Kasumi-1 (cell line): Measurements from ENCODE around the gene PROZ.

Source experiments
- DNase-seq, 2 experiments: peaks; one replicate each; lab custom pipeline; 2025; lab: John Stamatoyannopoulos, UW

The PROZ gene

DNA sequence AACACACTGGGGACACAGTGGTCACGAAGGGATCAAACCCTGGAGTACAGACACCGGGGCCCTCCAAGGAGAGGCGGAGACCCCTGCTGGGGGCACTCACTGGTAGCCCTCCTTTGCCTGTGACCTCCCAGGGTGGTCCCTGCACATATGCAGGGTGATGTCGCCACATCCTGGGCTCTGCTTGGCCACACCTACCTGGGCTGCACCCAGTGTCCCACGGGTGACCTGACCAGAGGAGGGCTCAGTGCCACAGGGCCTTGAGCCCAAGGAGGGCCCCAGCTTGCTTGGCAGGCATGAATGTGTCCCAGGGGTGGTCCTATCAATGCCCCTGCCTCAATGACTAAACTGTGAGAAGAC is 45.9 kb downstream of the PROZ start:
- DNase-seq = no peak

DNA sequence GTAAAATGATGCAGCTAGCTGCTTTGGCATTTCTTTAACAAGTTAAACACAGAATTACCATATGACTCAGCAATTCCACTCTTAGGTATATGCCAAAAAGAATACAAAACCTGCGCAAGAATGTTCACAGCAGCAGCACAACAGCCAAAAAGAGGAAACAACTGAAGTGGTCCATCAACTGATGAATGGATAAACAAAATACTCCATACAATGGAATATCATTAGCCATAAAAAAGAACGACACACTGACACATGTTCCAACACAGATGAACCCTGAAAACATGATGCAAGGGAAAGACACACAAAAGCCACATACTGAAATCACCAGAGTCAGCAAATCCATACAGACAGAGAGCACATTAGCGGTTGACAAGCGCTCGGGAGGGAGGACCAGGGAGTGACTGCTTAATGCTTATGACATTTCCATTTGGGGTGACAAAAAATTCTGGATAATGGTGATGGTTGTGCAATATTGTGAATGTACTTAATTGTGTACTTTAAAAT is 47.0 kb downstream of the PROZ start:
- no peak for DNase-seq

DNA sequence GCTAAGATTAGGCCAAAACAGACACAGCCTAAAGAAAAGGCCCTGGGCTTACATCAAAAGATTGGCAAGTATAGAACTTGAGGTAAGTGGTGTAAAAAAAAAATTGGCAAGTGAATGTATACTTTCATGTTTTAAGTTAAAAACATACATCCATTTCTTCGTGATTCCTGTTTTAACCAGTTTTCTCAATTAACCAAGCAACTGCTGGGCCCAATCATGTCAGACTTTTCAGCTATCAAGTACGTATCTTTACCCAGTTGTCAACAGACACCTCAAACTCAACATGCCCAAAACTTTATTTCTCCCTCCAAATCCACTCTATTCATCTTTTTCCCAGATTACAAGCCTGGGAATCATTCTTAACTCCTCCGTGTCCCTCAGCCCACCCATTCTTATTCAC is 49.0 kb downstream of the PROZ start:
- DNase-seq = no peak

DNA sequence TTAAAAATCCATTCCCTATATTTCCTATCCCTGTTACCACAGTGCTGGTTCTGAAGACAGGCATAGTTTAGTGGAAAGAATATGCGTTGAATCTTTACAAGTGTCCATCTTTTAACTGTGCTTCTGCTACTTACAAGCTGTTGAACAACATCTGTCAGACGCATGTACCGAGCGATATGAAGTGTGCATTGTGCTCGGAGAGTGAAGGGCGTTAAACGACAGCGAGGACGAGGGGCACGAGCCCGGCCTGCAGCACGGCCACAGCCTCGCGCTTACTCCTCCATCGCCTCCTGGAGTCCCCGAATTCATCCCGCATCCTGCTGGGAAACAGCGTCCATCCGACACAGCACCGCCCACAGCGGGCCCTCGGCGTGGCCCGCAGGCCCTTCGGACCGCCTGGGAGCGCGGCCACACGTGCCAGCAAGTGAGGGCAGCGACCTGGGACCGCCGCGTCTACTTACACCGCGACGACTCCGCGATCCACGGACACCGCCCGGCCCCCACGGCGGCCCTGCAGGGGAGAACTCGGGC is 49.5 kb downstream of the PROZ start:
- peak in 1 of 2 experiments; percentile 10 for DNase-seq

DNA sequence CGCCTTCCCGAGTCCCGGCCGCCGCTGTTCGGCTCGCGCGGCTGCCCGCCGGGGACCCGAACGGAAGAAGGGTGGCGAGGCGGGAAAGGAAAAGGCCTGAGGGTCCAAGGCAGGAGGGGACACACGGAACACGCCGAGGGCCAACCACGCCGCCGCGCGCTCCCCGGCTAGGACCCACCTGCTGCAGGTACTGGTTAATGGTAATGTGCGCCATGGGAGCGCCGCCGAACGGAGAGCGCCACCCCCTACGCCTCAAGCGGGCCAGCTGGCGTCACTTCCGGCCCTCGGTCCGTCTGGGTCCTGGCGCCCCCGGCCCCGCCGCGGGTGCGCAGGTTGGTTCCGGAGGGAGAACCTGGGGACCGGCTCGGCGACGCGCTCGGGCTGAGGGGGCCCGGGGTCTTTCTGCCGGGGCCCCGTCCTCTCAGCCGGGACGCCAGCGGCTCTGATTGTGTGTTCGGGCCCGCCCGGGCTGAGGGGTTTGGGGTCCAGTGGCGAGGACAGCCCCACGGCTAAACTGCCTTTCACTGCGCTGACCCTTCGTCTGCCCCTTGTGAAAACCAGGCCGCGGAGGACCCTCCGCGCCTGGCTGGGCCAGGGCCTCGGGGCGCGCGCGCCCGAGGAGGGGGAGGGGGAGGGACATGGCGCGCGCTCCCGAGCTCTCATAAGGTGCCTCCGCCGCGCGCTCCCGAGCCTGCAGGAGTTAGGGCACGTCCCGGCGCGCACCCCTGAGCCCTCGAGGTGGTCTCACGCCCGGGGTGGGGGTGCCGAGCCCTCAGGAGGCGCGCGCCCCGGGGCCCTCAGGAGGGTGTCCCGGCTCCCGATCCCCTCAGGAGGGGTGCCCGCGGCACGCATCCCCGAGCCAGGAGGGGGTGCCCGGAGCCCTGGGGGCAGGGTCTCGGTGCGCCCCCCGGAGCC is 50.2 kb downstream of the PROZ start, which contains the start of gene PCID2:
TSS of gene PCID2 (minus strand) at position 249 of the 915 bp plus-strand sequence. CDS start at position 214, 35 bp downstream.
- peak; percentile 81 to 87 for DNase-seq

GRCh38 chr13:113209336-113209758 is 50.9 kb downstream of the PROZ start, which contains the start of gene CUL4A:
Gene CUL4A, plus strand, starts transcription at chr13:113209613. Its CDS starts 15 bp downstream, at chr13:113209628.
- peak; percentile 35 to 54 for DNase-seq

DNA sequence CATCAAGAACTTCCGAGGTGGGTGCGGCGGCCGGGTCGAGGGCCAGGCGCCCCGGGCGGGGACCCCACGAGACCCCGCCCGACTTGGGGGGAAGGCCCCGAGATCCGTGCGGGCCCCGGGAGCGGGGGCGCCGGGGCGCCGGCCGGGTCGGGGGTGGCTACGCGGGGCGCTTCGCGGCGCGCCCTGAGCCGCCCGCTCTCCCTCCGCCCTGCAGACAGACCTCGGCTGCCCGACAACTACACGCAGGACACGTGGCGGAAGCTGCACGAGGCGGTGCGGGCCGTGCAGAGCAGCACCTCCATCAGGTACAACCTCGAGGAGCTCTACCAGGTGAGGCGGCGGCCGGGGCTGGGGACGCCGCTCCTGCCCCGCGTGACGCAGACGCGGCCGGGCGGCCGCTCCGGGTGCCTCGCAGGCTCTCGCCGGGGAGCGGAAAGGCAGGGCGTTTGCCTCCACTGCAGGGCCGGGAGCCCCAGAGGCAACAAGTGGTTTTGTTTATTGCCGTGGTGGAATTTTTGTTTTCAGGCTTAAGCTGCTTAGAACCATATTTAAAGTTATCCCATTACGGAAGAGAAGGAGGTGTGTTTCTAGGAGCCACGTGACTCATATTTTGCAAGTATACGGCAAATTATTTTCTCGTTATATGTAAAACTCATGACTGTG is 51.4 kb downstream of the PROZ start:
- peak; percentile 59 for DNase-seq

DNA sequence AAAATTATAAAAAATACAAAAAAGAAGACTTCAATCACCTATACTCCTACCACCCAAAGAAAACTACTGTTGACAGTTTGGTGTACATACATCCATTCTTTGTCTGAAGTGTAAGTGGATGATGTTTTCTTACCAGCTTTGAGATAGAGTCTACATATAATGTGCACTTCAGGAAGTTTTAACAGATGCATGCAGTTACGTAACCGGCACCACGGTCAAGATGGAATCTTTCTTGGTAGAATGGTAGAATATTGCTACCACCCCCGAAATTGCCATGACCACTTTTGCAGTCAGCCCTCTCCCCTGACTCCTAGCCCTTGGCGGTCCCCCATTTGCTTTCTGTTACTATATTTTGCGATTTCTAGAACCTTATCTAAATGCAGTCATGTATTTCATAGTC is 52.4 kb downstream of the PROZ start:
- peak; percentile 5 to 10 for DNase-seq

DNA sequence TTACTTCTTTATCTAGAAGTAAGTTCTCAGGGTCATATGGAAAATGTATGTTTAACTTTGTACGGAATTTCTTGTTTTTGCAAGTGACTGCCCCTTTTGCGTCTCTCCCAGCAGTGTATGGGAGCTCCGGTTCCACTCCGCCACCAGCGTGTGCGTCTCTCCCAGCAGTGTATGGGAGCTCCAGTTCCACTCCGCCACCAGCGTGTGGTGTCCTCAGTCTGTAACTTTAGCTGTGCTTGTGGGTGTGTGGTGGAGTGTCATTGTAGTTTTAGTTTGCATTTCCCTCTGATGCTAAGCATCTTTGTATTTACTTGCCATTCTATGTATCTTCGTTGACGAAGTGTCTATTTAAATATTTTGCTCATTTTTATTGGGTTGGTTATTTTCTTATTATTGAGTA is 53.3 kb downstream of the PROZ start:
- peak; percentile 9 to 17 for DNase-seq

- no peak for DNase-seq
Measured at GRCh38 chr13:113216254-113217048, 58.0 kb downstream of the PROZ start.

- DNase-seq = no peak
Measured at GRCh38 chr13:113218586-113218985, 60.1 kb downstream of the PROZ start.

- DNase-seq = no peak
Measured at GRCh38 chr13:113219256-113219940, 61.0 kb downstream of the PROZ start.

DNA sequence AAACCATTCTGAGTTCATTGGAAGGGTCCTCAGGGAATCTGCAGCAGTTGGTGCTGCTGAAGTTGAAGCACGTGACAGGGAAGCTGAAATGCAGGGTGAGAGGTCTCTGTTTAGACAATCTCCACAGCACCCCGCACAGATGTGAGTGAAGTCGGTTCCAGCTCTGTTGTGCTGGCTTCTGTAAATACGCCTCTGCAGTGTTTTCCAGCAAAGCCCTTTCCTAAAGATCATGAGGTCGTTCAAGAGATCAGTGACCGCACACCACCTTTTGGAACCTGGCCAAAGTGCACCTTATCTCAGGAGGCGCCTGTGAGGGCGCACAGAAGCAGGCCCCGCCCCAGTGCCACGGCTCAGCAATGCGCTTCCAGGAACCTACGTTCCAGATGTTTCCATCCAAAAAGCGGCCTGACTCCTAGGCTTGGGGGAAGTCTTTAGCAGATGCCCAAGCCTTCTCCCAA is 61.7 kb downstream of the PROZ start:
- DNase-seq = no peak

- DNase-seq = no peak
Measured at GRCh38 chr13:113220877-113221276, 62.4 kb downstream of the PROZ start.
